Measurements from ENCODE around the gene ATP10B. TPM values are rescaled to one million over a fixed set of nuclear protein-coding genes. Genes with fewer than 3 reads are reported as not detected.

The ATP10B gene
- total RNA-seq, 1 experiment from 2014 or later: not detected

DNA sequence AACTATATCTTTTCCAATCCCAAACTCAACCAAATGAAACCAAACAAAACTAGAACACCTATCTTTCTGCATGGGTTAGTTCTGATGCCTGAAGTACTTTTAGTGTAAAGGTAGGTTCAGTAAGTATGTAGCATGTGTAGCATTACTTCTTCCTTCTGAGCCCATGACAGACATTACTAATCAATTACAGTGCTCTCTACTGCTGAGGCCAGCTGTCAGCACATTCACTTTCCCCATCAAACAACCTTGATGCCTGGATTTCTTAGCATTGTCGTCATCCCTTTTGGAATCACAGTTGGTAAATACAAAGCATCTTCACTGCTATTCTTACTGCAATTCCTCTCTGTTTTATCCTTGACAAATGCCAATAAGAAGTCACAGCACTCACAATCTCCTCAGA lies 327.2 kb downstream of the ATP10B start:
- in situ Hi-C loops (cut with HindIII; ENCODE audit: low pct_unique_long_range_greater_than_20kb, low sequenced_read_pairs): no loop called here
- Histone ChIP-seq H3K4me3 (ENCODE audit: low read depth in 2 of 2, low read length in 2 of 2) (no peak overlapping the region), H3K9me3 (ENCODE audit: control insufficient read depth, insufficient read depth, low read depth, low read length) (no peaks in the 10 kb centered on the region), H3K27me3 (ENCODE audit: control insufficient read depth, insufficient read depth, low read length) (no peaks in the 10 kb centered on the region), H3K36me3 (ENCODE audit: control insufficient read depth, insufficient read depth, low read length) (no peaks in the 10 kb centered on the region), H3K4me1 (ENCODE audit: control insufficient read depth, insufficient read depth, low read length) (no peaks in the 10 kb centered on the region), H3K27ac (ENCODE audit: low read length) (no peak overlapping the region)
- intact Hi-C loops (cut with micrococcal nuclease; ENCODE audit: unreplicated experiment): no loop called here
- POLR2A ChIA-PET: no interaction called here
- no peak for ATAC-seq
- TF ChIP-seq TCF7L2 (IDR thresholded peaks at IDR 0.05; ENCODE audit: low read depth, low read length): no peak
- TF ChIP-seq POLR2AphosphoS5 (IDR thresholded peaks at IDR 0.05; ENCODE audit: low read depth, low read length): no peak
- no TSS peak for BruUV-seq (replicated peaks)
- CTCF ChIA-PET: no interaction called here
- DNase-seq (ENCODE audit: low read depth, low spot score): no peak

DNA sequence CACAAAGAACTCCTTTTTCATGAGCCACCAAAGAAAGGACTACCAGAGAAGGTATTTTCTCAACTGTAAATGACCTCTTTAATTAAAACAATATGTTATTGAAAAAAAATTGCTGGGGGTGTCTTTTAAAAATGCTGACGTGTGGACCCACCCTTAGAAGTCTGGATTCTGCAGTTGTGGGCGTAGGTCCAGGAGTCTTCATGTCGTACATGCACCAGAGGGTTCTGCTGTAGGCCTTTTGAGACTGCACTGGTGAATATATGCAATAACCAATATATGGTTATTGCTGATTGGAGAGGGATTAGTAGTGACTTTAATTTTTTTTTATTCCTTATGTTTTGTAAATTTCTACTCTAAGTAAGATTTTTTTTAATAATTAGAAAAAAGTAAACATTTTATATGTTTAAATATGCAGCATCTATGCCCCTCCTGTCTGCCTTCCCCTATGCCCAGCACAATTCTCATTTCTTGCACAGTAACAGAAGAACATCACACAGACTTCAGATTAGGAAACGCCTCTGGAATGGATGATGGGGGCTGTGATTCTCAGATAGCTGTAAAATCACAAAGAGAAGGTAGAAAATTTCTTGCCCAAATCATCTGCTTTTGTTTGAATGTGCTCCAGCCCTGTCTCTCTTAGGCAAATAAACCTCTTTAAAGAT lies 328.4 kb downstream of the ATP10B start:
- Histone ChIP-seq H3K4me3 (ENCODE audit: low read depth in 2 of 2, low read length in 2 of 2) (no peak overlapping the region), H3K9me3 (ENCODE audit: control insufficient read depth, insufficient read depth, low read depth, low read length) (no peaks in the 10 kb centered on the region), H3K27me3 (ENCODE audit: control insufficient read depth, insufficient read depth, low read length) (no peaks in the 10 kb centered on the region), H3K4me1 (ENCODE audit: control insufficient read depth, insufficient read depth, low read length) (no peaks in the 10 kb centered on the region), H3K36me3 (ENCODE audit: control insufficient read depth, insufficient read depth, low read length) (no peaks in the 10 kb centered on the region), H3K27ac (ENCODE audit: low read length) (no peak overlapping the region)
- POLR2A ChIA-PET: no interaction called here
- CTCF ChIA-PET: no interaction called here
- no TSS peak for BruUV-seq (replicated peaks)
- in situ Hi-C loops (cut with HindIII; ENCODE audit: low pct_unique_long_range_greater_than_20kb, low sequenced_read_pairs): no loop called here
- DNase-seq (ENCODE audit: low read depth, low spot score) (no peak), ATAC-seq (no peak)
- intact Hi-C loops (cut with micrococcal nuclease; ENCODE audit: unreplicated experiment): no loop called here
- TF ChIP-seq SIN3A (IDR thresholded peaks at IDR 0.05; ENCODE audit: borderline replicate concordance, insufficient read depth, low read depth, low read length) (no peak), TCF7L2 (IDR thresholded peaks at IDR 0.05; ENCODE audit: low read depth, low read length) (no peak), POLR2AphosphoS5 (IDR thresholded peaks at IDR 0.05; ENCODE audit: low read depth, low read length) (no peak)
- TF ChIP-seq, protein P1, sequence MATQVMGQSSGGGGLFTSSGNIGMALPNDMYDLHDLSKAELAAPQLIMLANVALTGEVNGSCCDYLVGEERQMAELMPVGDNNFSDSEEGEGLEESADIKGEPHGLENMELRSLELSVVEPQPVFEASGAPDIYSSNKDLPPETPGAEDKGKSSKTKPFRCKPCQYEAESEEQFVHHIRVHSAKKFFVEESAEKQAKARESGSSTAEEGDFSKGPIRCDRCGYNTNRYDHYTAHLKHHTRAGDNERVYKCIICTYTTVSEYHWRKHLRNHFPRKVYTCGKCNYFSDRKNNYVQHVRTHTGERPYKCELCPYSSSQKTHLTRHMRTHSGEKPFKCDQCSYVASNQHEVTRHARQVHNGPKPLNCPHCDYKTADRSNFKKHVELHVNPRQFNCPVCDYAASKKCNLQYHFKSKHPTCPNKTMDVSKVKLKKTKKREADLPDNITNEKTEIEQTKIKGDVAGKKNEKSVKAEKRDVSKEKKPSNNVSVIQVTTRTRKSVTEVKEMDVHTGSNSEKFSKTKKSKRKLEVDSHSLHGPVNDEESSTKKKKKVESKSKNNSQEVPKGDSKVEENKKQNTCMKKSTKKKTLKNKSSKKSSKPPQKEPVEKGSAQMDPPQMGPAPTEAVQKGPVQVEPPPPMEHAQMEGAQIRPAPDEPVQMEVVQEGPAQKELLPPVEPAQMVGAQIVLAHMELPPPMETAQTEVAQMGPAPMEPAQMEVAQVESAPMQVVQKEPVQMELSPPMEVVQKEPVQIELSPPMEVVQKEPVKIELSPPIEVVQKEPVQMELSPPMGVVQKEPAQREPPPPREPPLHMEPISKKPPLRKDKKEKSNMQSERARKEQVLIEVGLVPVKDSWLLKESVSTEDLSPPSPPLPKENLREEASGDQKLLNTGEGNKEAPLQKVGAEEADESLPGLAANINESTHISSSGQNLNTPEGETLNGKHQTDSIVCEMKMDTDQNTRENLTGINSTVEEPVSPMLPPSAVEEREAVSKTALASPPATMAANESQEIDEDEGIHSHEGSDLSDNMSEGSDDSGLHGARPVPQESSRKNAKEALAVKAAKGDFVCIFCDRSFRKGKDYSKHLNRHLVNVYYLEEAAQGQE (IDR thresholded peaks at IDR 0.05; ENCODE audit: insufficient read depth in 1 of 2, low read depth in 2 of 2, low read length in 1 of 2): no peak
- TF ChIP-seq, protein P2, sequence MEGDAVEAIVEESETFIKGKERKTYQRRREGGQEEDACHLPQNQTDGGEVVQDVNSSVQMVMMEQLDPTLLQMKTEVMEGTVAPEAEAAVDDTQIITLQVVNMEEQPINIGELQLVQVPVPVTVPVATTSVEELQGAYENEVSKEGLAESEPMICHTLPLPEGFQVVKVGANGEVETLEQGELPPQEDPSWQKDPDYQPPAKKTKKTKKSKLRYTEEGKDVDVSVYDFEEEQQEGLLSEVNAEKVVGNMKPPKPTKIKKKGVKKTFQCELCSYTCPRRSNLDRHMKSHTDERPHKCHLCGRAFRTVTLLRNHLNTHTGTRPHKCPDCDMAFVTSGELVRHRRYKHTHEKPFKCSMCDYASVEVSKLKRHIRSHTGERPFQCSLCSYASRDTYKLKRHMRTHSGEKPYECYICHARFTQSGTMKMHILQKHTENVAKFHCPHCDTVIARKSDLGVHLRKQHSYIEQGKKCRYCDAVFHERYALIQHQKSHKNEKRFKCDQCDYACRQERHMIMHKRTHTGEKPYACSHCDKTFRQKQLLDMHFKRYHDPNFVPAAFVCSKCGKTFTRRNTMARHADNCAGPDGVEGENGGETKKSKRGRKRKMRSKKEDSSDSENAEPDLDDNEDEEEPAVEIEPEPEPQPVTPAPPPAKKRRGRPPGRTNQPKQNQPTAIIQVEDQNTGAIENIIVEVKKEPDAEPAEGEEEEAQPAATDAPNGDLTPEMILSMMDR (IDR thresholded peaks at IDR 0.05): no peak

DNA sequence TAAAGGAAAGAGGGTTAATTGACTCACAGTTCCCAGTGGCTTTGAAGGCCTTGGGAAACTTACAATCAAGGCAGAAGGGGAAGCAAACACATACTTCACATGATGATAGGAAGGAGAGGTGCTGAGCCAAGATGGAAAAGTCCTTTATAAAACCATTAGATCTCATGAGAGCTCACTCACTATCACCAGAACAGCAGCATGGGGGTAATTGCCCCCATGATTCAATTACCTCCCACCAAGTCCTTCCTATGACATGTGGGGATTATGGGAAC lies 330.7 kb downstream of the ATP10B start:
- intact Hi-C loops (cut with micrococcal nuclease; ENCODE audit: unreplicated experiment): no loop called here
- CTCF ChIA-PET: no interaction called here
- POLR2A ChIA-PET: no interaction called here
- in situ Hi-C loops (cut with HindIII; ENCODE audit: low pct_unique_long_range_greater_than_20kb, low sequenced_read_pairs): no loop called here
- no peak overlapping the region for H3K27ac ChIP-seq (ENCODE audit: low read length)
- DNase-seq (ENCODE audit: low read depth, low spot score) (no peak), ATAC-seq (no peak)
- no peaks in the 10 kb centered on the region for H3K9me3 ChIP-seq (ENCODE audit: control insufficient read depth, insufficient read depth, low read depth, low read length)
- no peak overlapping the region for H3K4me3 ChIP-seq (ENCODE audit: low read depth in 2 of 2, low read length in 2 of 2)
- no peaks in the 10 kb centered on the region for H3K36me3 ChIP-seq (ENCODE audit: control insufficient read depth, insufficient read depth, low read length)
- BruUV-seq (replicated peaks): no TSS peak
- H3K27me3 ChIP-seq (ENCODE audit: control insufficient read depth, insufficient read depth, low read length): no peaks in the 10 kb centered on the region
- TF ChIP-seq POLR2AphosphoS5 (IDR thresholded peaks at IDR 0.05; ENCODE audit: low read depth, low read length): no peak
- TF ChIP-seq TCF7L2 (IDR thresholded peaks at IDR 0.05; ENCODE audit: low read depth, low read length): no peak
- TF ChIP-seq SIN3A (IDR thresholded peaks at IDR 0.05; ENCODE audit: borderline replicate concordance, insufficient read depth, low read depth, low read length): no peak
- H3K4me1 ChIP-seq (ENCODE audit: control insufficient read depth, insufficient read depth, low read length): no peaks in the 10 kb centered on the region
